Measurements from ENCODE around the gene DAND5. TPM values are rescaled to one million over a fixed set of nuclear protein-coding genes. Genes with fewer than 3 reads are reported as not detected.
"Not testable (repeated sequence)": the region's sequence is repeated elsewhere in the genome, so short reads cannot be mapped to it uniquely, and the experiment has no call there.

Gene DAND5
- polyA plus RNA-seq, 1 experiment: not detected

GRCh38 chr19:12974301-12975220 is 5.2 kb downstream of the DAND5 start:
- DNase-seq (ENCODE audit: low read depth): no peak
- Histone ChIP-seq H3K4me3 (ENCODE audit: low read depth, low read length) (no peak overlapping the region), H3K27me3 (ENCODE audit: control insufficient read depth, insufficient read depth, low read length) (no peaks in the 10 kb centered on the region), H3K36me3 (ENCODE audit: control insufficient read depth, insufficient read depth, low read length) (no peaks in the 10 kb centered on the region)
- ChIA-PET CTCF (interaction anchor here (0.6 to 13.2 kb wide), 5 partner anchors 9 to 679 kb away, joined by 3 to 185 read pairs (median 113); no protein-coding TSS in a partner anchor), POLR2A (no interaction called here)
- TF ChIP-seq CTCF (IDR thresholded peaks at IDR 0.05; ENCODE audit: insufficient read depth, low read depth, low read length): no peak

- POLR2A ChIA-PET: no interaction called here
- CTCF ChIA-PET: interaction anchor here (0.9 to 13.2 kb wide), 5 partner anchors 10 to 287 kb away, joined by 3 to 185 read pairs (median 113); no protein-coding TSS in a partner anchor
- DNase-seq (ENCODE audit: low read depth): no peak
Observed at GRCh38 chr19:12975221-12975741, 5.9 kb downstream of the DAND5 start.

GRCh38 chr19:12976109-12976508 is 6.7 kb downstream of the DAND5 start:
- CTCF ChIA-PET: interaction anchor here (0.6 to 13.2 kb wide), 12 partner anchors 9 to 613 kb away, joined by 3 to 185 read pairs (median 12); partner anchors contain the start of genes IER2 and STX10
- DNase-seq (ENCODE audit: low read depth); H3K36me3 ChIP-seq (ENCODE audit: control insufficient read depth, insufficient read depth, low read length); POLR2A ChIA-PET; H3K4me3 ChIP-seq (ENCODE audit: low read depth, low read length); H3K27me3 ChIP-seq (ENCODE audit: control insufficient read depth, insufficient read depth, low read length): not testable (repeated sequence)

More at GRCh38 chr19:12975221-12975741, 5.9 kb downstream of the DAND5 start:
- no peaks in the 10 kb centered on the region for H3K36me3 ChIP-seq (ENCODE audit: control insufficient read depth, insufficient read depth, low read length)
- no peaks in the 10 kb centered on the region for H3K27me3 ChIP-seq (ENCODE audit: control insufficient read depth, insufficient read depth, low read length)
- no peak overlapping the region for H3K4me3 ChIP-seq (ENCODE audit: low read depth, low read length)
- no peak for TF ChIP-seq CTCF (IDR thresholded peaks at IDR 0.05; ENCODE audit: insufficient read depth, low read depth, low read length)

GRCh38 chr19:12979974-12980373 is 10.6 kb downstream of the DAND5 start:
- no peak for DNase-seq (ENCODE audit: low read depth)
- POLR2A ChIA-PET: no interaction called here
- no peak for TF ChIP-seq CTCF (IDR thresholded peaks at IDR 0.05; ENCODE audit: insufficient read depth, low read depth, low read length)
- H3K27me3 ChIP-seq (ENCODE audit: control insufficient read depth, insufficient read depth, low read length): no peaks in the 10 kb centered on the region
- CTCF ChIA-PET: interaction anchor here (0.6 to 13.2 kb wide), 8 partner anchors 14 to 283 kb away, joined by 3 to 185 read pairs (median 32); no protein-coding TSS in a partner anchor
- no peaks in the 10 kb centered on the region for H3K36me3 ChIP-seq (ENCODE audit: control insufficient read depth, insufficient read depth, low read length)
- no peak overlapping the region for H3K4me3 ChIP-seq (ENCODE audit: low read depth, low read length)

GRCh38 chr19:12982648-12983047 is 13.3 kb downstream of the DAND5 start:
- no peak for TF ChIP-seq CTCF (IDR thresholded peaks at IDR 0.05; ENCODE audit: insufficient read depth, low read depth, low read length)
- ChIA-PET CTCF (interaction anchor here (0.8 to 13.2 kb wide), 8 partner anchors 17 to 122 kb away, joined by 4 to 185 read pairs (median 6); no protein-coding TSS in a partner anchor), POLR2A (no interaction called here)
- no peak overlapping the region for H3K4me3 ChIP-seq (ENCODE audit: low read depth, low read length)
- DNase-seq (ENCODE audit: low read depth): no peak
- no peaks in the 10 kb centered on the region for H3K27me3 ChIP-seq (ENCODE audit: control insufficient read depth, insufficient read depth, low read length)
- no peaks in the 10 kb centered on the region for H3K36me3 ChIP-seq (ENCODE audit: control insufficient read depth, insufficient read depth, low read length)

Data from BJ (cell line).